ENCODE results near the gene SYK. TPM values are rescaled to one million over a fixed set of nuclear protein-coding genes. Genes with fewer than 3 reads are reported as not detected.

SYK gene
- total RNA-seq, 3 donors from 2014 or later (not counting 1 experiment from before 2014, with no cell fraction given): 75.5 to 104 (median 78.0) TPM

DNA sequence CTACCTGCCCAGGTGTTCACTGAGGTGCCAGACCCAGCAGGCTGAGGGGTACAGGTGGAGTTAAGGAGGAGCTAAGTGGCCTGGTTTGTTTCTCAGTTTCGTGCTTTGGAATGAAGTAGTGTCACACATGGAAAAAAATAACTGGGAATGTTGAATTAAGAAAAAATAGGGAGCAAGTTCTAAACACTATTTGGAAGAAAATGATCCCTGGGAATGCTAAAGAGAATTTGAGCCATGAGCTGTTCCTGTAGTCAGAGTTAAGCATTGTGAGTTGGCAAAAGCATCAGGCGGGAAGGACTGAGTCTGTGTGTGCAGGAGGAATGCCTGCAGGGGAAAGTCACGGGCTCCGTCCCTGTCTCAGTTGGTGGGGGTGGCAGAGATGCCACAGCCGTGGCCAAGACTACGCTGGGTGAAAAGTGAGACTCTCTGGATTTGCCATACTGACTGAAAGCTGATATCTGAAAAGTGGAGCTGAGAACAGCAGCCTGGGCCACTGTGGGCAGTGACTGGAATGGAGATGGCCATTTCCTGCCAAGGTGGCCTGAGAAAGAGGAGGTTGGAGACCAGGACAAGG is 37.0 kb downstream of the SYK start:
- Histone ChIP-seq H3K27ac (ENCODE audit: low read length) (peak overlapping the region; percentile 5), H3K4me1 (ENCODE audit: control insufficient read depth, insufficient read depth, low read length) (peaks cover 53% of the 10 kb centered on the region), H3K27me3 (ENCODE audit: control insufficient read depth, insufficient read depth, low read length) (no peaks in the 10 kb centered on the region), H3K9me3 (ENCODE audit: control insufficient read depth, insufficient read depth, low read length) (no peaks in the 10 kb centered on the region), H3K36me3 (ENCODE audit: control insufficient read depth, insufficient read depth, low read length) (peaks cover 3% of the 10 kb centered on the region), H3K4me3 (ENCODE audit: low read length) (no peak overlapping the region)
- DNase-seq (no peak), ATAC-seq (no peak)
- Mint-ChIP-seq H3K36me3 (no peaks in the 10 kb centered on the region), H3K4me3 (no peak overlapping the region), H3K4me1 (peaks cover 31 to 60% of the 10 kb centered on the region in 2 donors), H3K27ac (peak overlapping the region in 1 of 2 donors; percentile 63), H3K9me3 (no peaks in the 10 kb centered on the region), H3K27me3 (ENCODE audit: low read depth in 2 of 2) (no peaks in the 10 kb centered on the region)
- intact Hi-C loops (cut with micrococcal nuclease): no loop called here
- no peak for TF ChIP-seq CTCF (IDR thresholded peaks at IDR 0.05)
- 78% methylated on average over 6 of the region's 6 CpGs for WGBS (ENCODE audit: insufficient coverage)

DNA sequence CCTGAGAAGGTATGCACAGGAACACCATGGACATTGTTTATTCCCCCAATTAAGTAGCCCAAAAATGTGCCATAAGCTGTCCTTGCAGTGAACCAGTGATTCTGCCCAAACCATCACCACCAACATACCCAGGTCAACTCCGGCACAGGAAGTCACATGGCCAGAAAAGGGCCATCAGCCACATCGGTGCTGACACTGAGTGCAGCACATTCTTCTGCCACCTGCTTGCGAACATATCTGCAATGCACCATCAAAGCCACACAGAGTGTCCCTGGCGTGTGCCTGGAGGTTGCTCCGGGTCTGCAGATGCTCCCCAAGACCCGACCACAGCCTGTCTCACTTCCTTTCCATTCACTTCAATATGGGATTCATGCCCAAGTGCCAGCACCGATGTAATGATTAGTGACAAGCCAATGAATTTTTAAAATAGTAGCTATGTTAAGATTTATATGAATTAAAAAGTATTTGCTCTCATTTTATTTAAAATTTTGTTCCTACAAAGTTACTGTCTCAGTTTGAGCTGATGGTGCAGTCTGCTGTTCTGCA is 37.6 kb downstream of the SYK start:
- no peak for DNase-seq
- H3K27me3 ChIP-seq (ENCODE audit: control insufficient read depth, insufficient read depth, low read length): no peaks in the 10 kb centered on the region
- TF ChIP-seq CTCF (IDR thresholded peaks at IDR 0.05): no peak
- H3K36me3 ChIP-seq (ENCODE audit: control insufficient read depth, insufficient read depth, low read length): peaks cover 8% of the 10 kb centered on the region
- Mint-ChIP-seq H3K4me1 (peaks cover 30 to 54% of the 10 kb centered on the region in 2 donors), H3K27ac (peak overlapping the region in 1 of 2 donors; percentile 63), H3K36me3 (no peaks in the 10 kb centered on the region), H3K9me3 (no peaks in the 10 kb centered on the region), H3K27me3 (ENCODE audit: low read depth in 2 of 2) (no peaks in the 10 kb centered on the region), H3K4me3 (peak overlapping the region; percentile 26)
- WGBS (ENCODE audit: insufficient coverage): 2% methylated on average over 6 of the region's 7 CpGs
- H3K27ac ChIP-seq (ENCODE audit: low read length): no peak overlapping the region
- no peaks in the 10 kb centered on the region for H3K9me3 ChIP-seq (ENCODE audit: control insufficient read depth, insufficient read depth, low read length)
- ATAC-seq: peak; percentile 15 to 39 (median 34)
- H3K4me3 ChIP-seq (ENCODE audit: low read length): no peak overlapping the region
- H3K4me1 ChIP-seq (ENCODE audit: control insufficient read depth, insufficient read depth, low read length): peaks cover 57% of the 10 kb centered on the region
- intact Hi-C loops (cut with micrococcal nuclease): no loop called here

DNA sequence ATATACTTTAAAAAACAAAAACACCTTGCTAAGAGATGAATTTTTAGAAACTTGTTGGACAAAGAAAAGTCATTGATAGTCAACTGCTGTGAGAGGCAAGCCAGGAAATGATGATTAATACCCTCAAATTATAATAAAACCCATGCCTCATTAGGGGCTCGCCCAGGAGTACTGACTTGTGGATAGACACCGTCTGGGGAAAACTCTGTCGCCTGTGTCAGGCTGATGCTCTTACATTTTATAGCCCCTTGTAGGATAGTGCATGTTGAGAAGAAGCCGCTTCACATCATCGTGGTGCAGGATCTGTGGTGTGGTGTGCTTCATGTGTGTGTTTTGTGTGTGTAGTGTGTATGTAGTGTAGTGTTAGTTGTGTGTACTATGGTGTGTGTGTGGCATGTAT is 39.1 kb downstream of the SYK start:
- H3K36me3 ChIP-seq (ENCODE audit: control insufficient read depth, insufficient read depth, low read length): peaks cover 14% of the 10 kb centered on the region
- 75% methylated on average over 5 of the region's 5 CpGs for WGBS (ENCODE audit: insufficient coverage)

More for the DNA sequence above, 39.1 kb downstream of the SYK start:
- no peaks in the 10 kb centered on the region for H3K9me3 Mint-ChIP-seq
- DNase-seq (no peak), ATAC-seq (peak in 2 of 3 donors; percentile 12 to 49)
- Histone ChIP-seq H3K4me3 (ENCODE audit: low read length) (no peak overlapping the region), H3K9me3 (ENCODE audit: control insufficient read depth, insufficient read depth, low read length) (no peaks in the 10 kb centered on the region), H3K27ac (ENCODE audit: low read length) (no peak overlapping the region), H3K27me3 (ENCODE audit: control insufficient read depth, insufficient read depth, low read length) (no peaks in the 10 kb centered on the region), H3K4me1 (ENCODE audit: control insufficient read depth, insufficient read depth, low read length) (peaks cover 57% of the 10 kb centered on the region)
- H3K36me3 Mint-ChIP-seq: no peaks in the 10 kb centered on the region
- no peak for TF ChIP-seq CTCF (IDR thresholded peaks at IDR 0.05)
- no peak overlapping the region for H3K27ac Mint-ChIP-seq
- intact Hi-C loops (cut with micrococcal nuclease): loop anchor here (5.0 kb wide), 1 partner anchor 38 kb away; the partner anchor contains the start of gene SYK
- peaks cover 22 to 40% of the 10 kb centered on the region in 2 donors for H3K4me1 Mint-ChIP-seq
- no peak overlapping the region for H3K4me3 Mint-ChIP-seq
- no peaks in the 10 kb centered on the region for H3K27me3 Mint-ChIP-seq (ENCODE audit: low read depth in 2 of 2)

Data from natural killer cell (primary cell).